ENCODE data around the gene BRMS1.

GRCh38 chr11:66321606-66322005, 23.3 kb downstream of the BRMS1 start:
- TF ChIP-seq CTCF (conservative IDR thresholded peaks at IDR 0.05; ENCODE audit: low read depth in 2 of 2) (no peak), CREB1 (CRISPR knock-in tag; IDR thresholded peaks at IDR 0.05; ENCODE audit: low read depth) (no peak), STAT1 (IDR thresholded peaks at IDR 0.05; ENCODE audit: unreplicated experiment) (no peak)

Data from GM23338 (cell line).